Thyroid gland (tissue), 4 donors: ENCODE measurements around the gene SDHB.

Source experiments
- CTCF ChIP-seq, 6 experiments: fragments of 200-600 bp in 3 of 6; fragments of 450-650 bp in 3 of 6; sonication (generic) in 3 of 6; IDR thresholded peaks; one replicate each; pipeline ENCODE4 v1.5.1; 2016 to 2019; ENCODE audit warnings: antibody characterized with exemption in 6 of 6, mild to moderate bottlenecking in 2 of 6, inconsistent platforms in 1 of 6, moderate library complexity in 1 of 6
- POLR2A ChIP-seq, 2 donors: fragments of 450-650 bp; IDR thresholded peaks; one replicate each; pipeline ENCODE4 v1.6.1; 2017; ENCODE audit warnings: antibody characterized with exemption in 2 of 2, mild to moderate bottlenecking in 2 of 2, moderate library complexity in 1 of 2

GRCh38 chr1:17061892-17062291, 8.1 kb upstream of the SDHB start:
- TF ChIP-seq CTCF (IDR thresholded peaks at IDR 0.05) (no peak), POLR2A (IDR thresholded peaks at IDR 0.05) (no peak)
